H9 (cell line): Measurements from ENCODE around the gene TRIM54. TPM values are rescaled to one million over a fixed set of nuclear protein-coding genes. Genes with fewer than 3 reads are reported as not detected.

Experiments
- DNase-seq: peaks from one replicate; pipeline ENCODE4 v3.0.0-alpha.2; 2017
- H2AFZ ChIP-seq: one replicate; pipeline ENCODE4 v1.6.1; 2013; ENCODE audit warnings: mild to moderate bottlenecking, low read length, control low read depth, moderate library complexity
- H2AK5ac ChIP-seq: 2 replicates; pipeline ENCODE4 v1.6.1; 2013; ENCODE audit warnings: low read length, control low read depth, mixed read lengths; ENCODE audit not compliant: insufficient read length
- H2BK120ac ChIP-seq: one replicate; pipeline ENCODE4 v1.6.1; 2013; ENCODE audit warnings: low read depth, mild to moderate bottlenecking, low read length, control low read depth, inconsistent platforms; ENCODE audit not compliant: poor library complexity, severe bottlenecking
- H2BK12ac ChIP-seq: 2 replicates; pipeline ENCODE4 v1.6.1; 2013; ENCODE audit warnings: low read length, control low read depth, mixed read lengths, low read depth; ENCODE audit not compliant: insufficient read length
- H2BK15ac ChIP-seq: 2 replicates; pipeline ENCODE4 v1.6.1; 2013; ENCODE audit warnings: low read depth, low read length, control low read depth
- H2BK20ac ChIP-seq: one replicate; pipeline ENCODE4 v1.6.1; 2013; ENCODE audit warnings: low read depth, mild to moderate bottlenecking, low read length, control low read depth, inconsistent platforms; ENCODE audit not compliant: poor library complexity, severe bottlenecking
- H2BK5ac ChIP-seq: 2 replicates; pipeline ENCODE4 v1.6.1; 2013; ENCODE audit warnings: low read length, control low read depth, mixed read lengths; ENCODE audit not compliant: insufficient read length
- H3K14ac ChIP-seq: 2 replicates; pipeline ENCODE4 v1.6.1; 2013; ENCODE audit warnings: low read length, control low read depth; ENCODE audit not compliant: insufficient read depth
- H3K18ac ChIP-seq: 2 replicates; pipeline ENCODE4 v1.6.1; 2013; ENCODE audit warnings: low read depth, mild to moderate bottlenecking, mixed read lengths, low read length, control low read depth; ENCODE audit not compliant: insufficient read length
- H3K23ac ChIP-seq: 2 replicates; pipeline ENCODE4 v1.6.1; 2013; ENCODE audit warnings: low read length, control low read depth, mixed read lengths, low read depth; ENCODE audit not compliant: insufficient read length
- H3K23me2 ChIP-seq: 2 replicates; pipeline ENCODE4 v1.6.1; 2013; ENCODE audit warnings: low read depth, mild to moderate bottlenecking, mixed read lengths, low read length, control low read depth; ENCODE audit not compliant: insufficient read length, poor library complexity, severe bottlenecking
- H3K27ac ChIP-seq: 2 replicates; pipeline ENCODE4 v1.5.1; 2013; ENCODE audit warnings: low read length, control low read depth, mixed read lengths, low read depth; ENCODE audit not compliant: insufficient read length
- H3K27me3 ChIP-seq: 2 replicates; pipeline ENCODE4 v1.6.1; 2013; ENCODE audit warnings: low read length, control low read depth, inconsistent platforms; ENCODE audit not compliant: insufficient read depth
- H3K4ac ChIP-seq: 2 replicates; pipeline ENCODE4 v1.6.1; 2013; ENCODE audit warnings: low read depth, mild to moderate bottlenecking, control low read depth, inconsistent platforms, low read length, moderate library complexity
- H3K4me1 ChIP-seq: 2 replicates; pipeline ENCODE4 v1.6.1; 2013; ENCODE audit warnings: low read length, control low read depth, inconsistent platforms; ENCODE audit not compliant: insufficient read depth
- H3K4me2 ChIP-seq: 2 replicates; pipeline ENCODE4 v1.6.1; 2013; ENCODE audit warnings: low read length, control low read depth, mixed read lengths; ENCODE audit not compliant: insufficient read length, insufficient read depth
- H3K56ac ChIP-seq: 2 replicates; pipeline ENCODE4 v1.6.1; 2013; ENCODE audit warnings: low read depth, mild to moderate bottlenecking, mixed read lengths, low read length, control low read depth; ENCODE audit not compliant: insufficient read length
- H3K79me1 ChIP-seq: 2 replicates; pipeline ENCODE4 v1.6.1; 2013; ENCODE audit warnings: low read depth, mild to moderate bottlenecking, moderate library complexity, low read length, control low read depth, inconsistent platforms; ENCODE audit not compliant: insufficient read depth, poor library complexity, severe bottlenecking
- H3K79me2 ChIP-seq: 2 replicates; pipeline ENCODE4 v1.6.1; 2013; ENCODE audit warnings: low read length, control low read depth, inconsistent platforms; ENCODE audit not compliant: insufficient read depth
- H3K9ac ChIP-seq: 2 replicates; pipeline ENCODE4 v1.6.1; 2013; ENCODE audit warnings: low read length, control low read depth, mixed read lengths; ENCODE audit not compliant: insufficient read length; ENCODE audit errors: extremely low read depth
- H3K9me3 ChIP-seq: one replicate; pipeline ENCODE4 v1.6.1; 2013; ENCODE audit warnings: low read depth, low read length, inconsistent platforms; ENCODE audit not compliant: control insufficient read depth
- H3T11ph ChIP-seq: one replicate; pipeline ENCODE4 v1.6.1; 2013; ENCODE audit warnings: mild to moderate bottlenecking, low read length, control low read depth, inconsistent platforms
- H4K20me1 ChIP-seq: one replicate; pipeline ENCODE4 v1.6.1; 2013; ENCODE audit not compliant: control insufficient read depth, insufficient read length, insufficient read depth
- H4K5ac ChIP-seq: 2 replicates; pipeline ENCODE4 v1.6.1; 2013; ENCODE audit warnings: low read depth, mild to moderate bottlenecking, mixed read lengths, low read length, control low read depth; ENCODE audit not compliant: insufficient read length
- H4K8ac ChIP-seq: replicated peaks from 2 replicates; pipeline ENCODE4 v1.6.1; 2013; ENCODE audit warnings: low read length, control low read depth, mixed read lengths, low read depth; ENCODE audit not compliant: insufficient read length
- H4K91ac ChIP-seq: 2 replicates; pipeline ENCODE4 v1.6.1; 2013; ENCODE audit warnings: low read depth, mild to moderate bottlenecking, moderate library complexity, mixed read lengths, low read length, control low read depth; ENCODE audit not compliant: insufficient read length
- H3K27ac Mint-ChIP-seq, 3 experiments: 2 replicates in 2 of 3; 3 replicates in 1 of 3; pipeline ENCODE4 v1.8.0; 2020 to 2021; ENCODE audit warnings: mixed read lengths in 3 of 3, mild to moderate bottlenecking in 1 of 3, moderate library complexity in 1 of 3
- H3K27me3 Mint-ChIP-seq: 2 replicates; pipeline ENCODE4 v1.8.0; 2021; ENCODE audit warnings: low read depth, mild to moderate bottlenecking, moderate library complexity, mixed read lengths
- H3K36me3 Mint-ChIP-seq, 3 experiments: 2 replicates in 2 of 3; 3 replicates in 1 of 3; pipeline ENCODE4 v1.8.0; 2020 to 2021; ENCODE audit warnings: low read depth in 3 of 3, mixed read lengths in 3 of 3; ENCODE audit not compliant: insufficient read depth in 1 of 3
- H3K4me1 Mint-ChIP-seq, 2 experiments: 2 replicates each; pipeline ENCODE4 v1.8.0; 2020; ENCODE audit warnings: mixed read lengths in 2 of 2
- H3K4me3 Mint-ChIP-seq, 2 experiments: 2 replicates in 1 of 2; 3 replicates in 1 of 2; pipeline ENCODE4 v1.8.0; 2020 to 2021; ENCODE audit warnings: mild to moderate bottlenecking in 2 of 2, mixed read lengths in 2 of 2, moderate library complexity in 1 of 2
- H3K9me3 Mint-ChIP-seq, 2 experiments: 2 replicates in 1 of 2; 3 replicates in 1 of 2; pipeline ENCODE4 v1.8.0; 2020; ENCODE audit warnings: mild to moderate bottlenecking in 2 of 2, mixed read lengths in 2 of 2, moderate library complexity in 1 of 2
- CTCF ChIP-seq: fragments of 200-600 bp; sonication (generic); conservative IDR thresholded peaks from 3 replicates; pipeline ENCODE4 v1.8.0; 2021; ENCODE audit warnings: antibody characterized with exemption, mild to moderate bottlenecking
- WGBS: extraction: QIAGEN DNeasy Blood & Tissue Kit; methylation state at CpG from one replicate; pipeline ENCODE4 v1.1.7; 2013; ENCODE audit warnings: missing lambda C conversion rate, low lambda C conversion rate, mixed read lengths; ENCODE audit not compliant: insufficient read length; ENCODE audit errors: extremely low coverage; 5-methylcytosine and 5-hydroxymethylcytosine counted together
- total RNA-seq: library from RNA; stranded (reverse); gene quantifications from 2 replicates; pipeline ENCODE4 v1.2.1, GENCODE V29; 2021

TRIM54 gene
- total RNA-seq, 1 experiment from 2014 or later, result 5.0 TPM

- Mint-ChIP-seq H3K36me3 (peaks cover 9 to 12% (median 10%) of the 10 kb centered on the region in 3 experiments; a peak in 6 of 7 replicates), H3K4me3 (peak overlapping the region in 1 of 2 experiments; percentile 54; a peak in 3 of 5 replicates), H3K27ac (no peak overlapping the region), H3K4me1 (peaks cover 3 to 9% of the 10 kb centered on the region in 2 experiments), H3K9me3 (no peaks in the 10 kb centered on the region), H3K27me3 (peaks cover 52% of the 10 kb centered on the region)
- Histone ChIP-seq H3K56ac (no peak overlapping the region), H2BK5ac (no peak overlapping the region), H3K4me2 (peak overlapping the region; percentile 34), H4K20me1 (no peaks in the 10 kb centered on the region), H3K18ac (no peak overlapping the region), H3K14ac (no peak overlapping the region), H3K27me3 (peaks cover 21% of the 10 kb centered on the region), H4K91ac (no peak overlapping the region), H3K79me1 (no peaks in the 10 kb centered on the region), H2BK12ac (no peak overlapping the region), H2BK20ac (no peak overlapping the region), H4K8ac (no peak overlapping the region), H3K4ac (no peak overlapping the region), H3T11ph (no peak overlapping the region), H3K23me2 (peaks cover 9% of the 10 kb centered on the region), H2BK120ac (no peak overlapping the region), H2AFZ (no peak overlapping the region), H3K9ac (no peak overlapping the region), H3K79me2 (no peaks in the 10 kb centered on the region), H3K4me1 (no peaks in the 10 kb centered on the region), H3K9me3 (no peaks in the 10 kb centered on the region), H2AK5ac (no peak overlapping the region), H4K5ac (no peak overlapping the region), H3K27ac (no peak overlapping the region), H3K23ac (no peak overlapping the region), H2BK15ac (no peak overlapping the region)
- no peak for TF ChIP-seq CTCF
- WGBS, result no CpG with 5 or more reads among the region's 14 CpGs
- no peak for DNase-seq
Measured at GRCh38 chr2:27307287-27307544, 25.0 kb downstream of the TRIM54 start.
